NCI-H2081 (cell line): ENCODE data around the gene PXDN.
"Not testable (repeated sequence)": the region's sequence is repeated elsewhere in the genome, so short reads cannot be mapped to it uniquely, and the experiment has no call there.

Source experiments
- DNase-seq, 2 experiments: peaks; one replicate each; lab custom pipeline; 2025; lab: John Stamatoyannopoulos, UW

PXDN gene, protein sequence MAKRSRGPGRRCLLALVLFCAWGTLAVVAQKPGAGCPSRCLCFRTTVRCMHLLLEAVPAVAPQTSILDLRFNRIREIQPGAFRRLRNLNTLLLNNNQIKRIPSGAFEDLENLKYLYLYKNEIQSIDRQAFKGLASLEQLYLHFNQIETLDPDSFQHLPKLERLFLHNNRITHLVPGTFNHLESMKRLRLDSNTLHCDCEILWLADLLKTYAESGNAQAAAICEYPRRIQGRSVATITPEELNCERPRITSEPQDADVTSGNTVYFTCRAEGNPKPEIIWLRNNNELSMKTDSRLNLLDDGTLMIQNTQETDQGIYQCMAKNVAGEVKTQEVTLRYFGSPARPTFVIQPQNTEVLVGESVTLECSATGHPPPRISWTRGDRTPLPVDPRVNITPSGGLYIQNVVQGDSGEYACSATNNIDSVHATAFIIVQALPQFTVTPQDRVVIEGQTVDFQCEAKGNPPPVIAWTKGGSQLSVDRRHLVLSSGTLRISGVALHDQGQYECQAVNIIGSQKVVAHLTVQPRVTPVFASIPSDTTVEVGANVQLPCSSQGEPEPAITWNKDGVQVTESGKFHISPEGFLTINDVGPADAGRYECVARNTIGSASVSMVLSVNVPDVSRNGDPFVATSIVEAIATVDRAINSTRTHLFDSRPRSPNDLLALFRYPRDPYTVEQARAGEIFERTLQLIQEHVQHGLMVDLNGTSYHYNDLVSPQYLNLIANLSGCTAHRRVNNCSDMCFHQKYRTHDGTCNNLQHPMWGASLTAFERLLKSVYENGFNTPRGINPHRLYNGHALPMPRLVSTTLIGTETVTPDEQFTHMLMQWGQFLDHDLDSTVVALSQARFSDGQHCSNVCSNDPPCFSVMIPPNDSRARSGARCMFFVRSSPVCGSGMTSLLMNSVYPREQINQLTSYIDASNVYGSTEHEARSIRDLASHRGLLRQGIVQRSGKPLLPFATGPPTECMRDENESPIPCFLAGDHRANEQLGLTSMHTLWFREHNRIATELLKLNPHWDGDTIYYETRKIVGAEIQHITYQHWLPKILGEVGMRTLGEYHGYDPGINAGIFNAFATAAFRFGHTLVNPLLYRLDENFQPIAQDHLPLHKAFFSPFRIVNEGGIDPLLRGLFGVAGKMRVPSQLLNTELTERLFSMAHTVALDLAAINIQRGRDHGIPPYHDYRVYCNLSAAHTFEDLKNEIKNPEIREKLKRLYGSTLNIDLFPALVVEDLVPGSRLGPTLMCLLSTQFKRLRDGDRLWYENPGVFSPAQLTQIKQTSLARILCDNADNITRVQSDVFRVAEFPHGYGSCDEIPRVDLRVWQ (N-terminal part only)

DNA sequence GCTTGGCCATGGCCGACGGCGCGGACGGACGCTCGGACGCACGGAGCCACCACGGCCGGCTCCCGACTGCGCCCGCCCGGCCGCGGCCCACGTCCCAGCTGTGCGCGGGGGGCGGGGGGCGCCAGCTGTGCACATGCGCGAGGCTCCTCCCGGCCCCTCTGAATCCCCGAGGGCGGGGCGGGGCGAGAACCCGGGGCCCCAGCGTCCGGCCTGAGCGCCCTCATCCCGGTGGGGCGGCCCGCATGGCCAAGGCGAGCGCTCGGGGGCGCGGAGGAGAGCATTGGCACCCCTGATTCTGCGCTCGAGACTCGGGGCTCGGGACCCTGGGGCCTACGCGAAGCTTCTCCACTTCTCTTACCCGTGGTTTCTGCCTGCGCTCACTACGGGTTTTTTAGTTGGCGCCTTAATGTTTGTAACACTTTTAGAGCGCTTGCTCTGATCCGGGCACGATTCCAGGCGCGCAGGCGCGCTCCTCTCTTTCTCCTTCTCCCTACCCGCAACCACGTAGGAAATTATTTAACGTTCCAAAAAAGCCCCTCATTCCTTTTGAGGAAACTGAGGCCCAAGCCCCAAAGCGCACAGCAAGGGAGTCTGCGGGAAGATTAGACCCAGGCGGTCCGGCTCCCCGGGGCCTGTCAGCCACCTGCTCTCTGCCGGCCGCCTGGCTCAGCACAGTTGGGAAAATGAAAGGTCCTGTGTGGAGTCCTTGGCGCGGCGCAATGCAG lies at the start of gene PXDN:
PXDN (minus strand) TSS at position 70 of the 725 bp plus-strand sequence; CDS start at position 10, 60 bp downstream.
- peak; percentile 58 to 67 for DNase-seq

DNA sequence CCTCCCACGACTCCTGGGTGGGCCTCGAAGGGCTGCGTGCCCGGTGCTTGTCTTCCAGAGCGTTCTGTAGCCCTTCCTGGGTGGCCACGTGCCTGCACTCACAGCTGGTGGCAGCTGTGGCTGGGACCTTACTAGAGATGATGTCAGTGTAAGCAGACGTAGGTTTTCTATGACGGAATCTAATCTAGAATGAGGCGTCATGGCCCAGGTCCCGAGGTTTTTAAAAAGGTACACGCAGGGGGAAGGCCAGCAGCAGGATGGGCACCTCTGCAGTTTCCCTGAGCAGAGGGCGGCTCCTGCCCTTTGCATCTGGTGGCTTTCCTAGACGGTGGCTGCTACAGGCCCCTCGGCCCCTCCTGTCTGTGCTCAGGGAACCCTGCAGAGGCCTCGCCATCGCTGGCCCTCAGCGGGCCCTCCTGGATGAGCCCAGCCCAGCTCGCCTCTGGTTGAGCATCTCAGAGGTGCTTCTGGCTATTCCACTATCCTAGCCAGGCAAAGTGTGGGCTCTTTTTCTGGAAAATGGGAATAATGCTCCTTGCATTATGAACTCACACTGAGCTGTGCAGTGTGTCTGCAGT lies 49.6 kb upstream of the PXDN start:
- DNase-seq, result no peak

DNA sequence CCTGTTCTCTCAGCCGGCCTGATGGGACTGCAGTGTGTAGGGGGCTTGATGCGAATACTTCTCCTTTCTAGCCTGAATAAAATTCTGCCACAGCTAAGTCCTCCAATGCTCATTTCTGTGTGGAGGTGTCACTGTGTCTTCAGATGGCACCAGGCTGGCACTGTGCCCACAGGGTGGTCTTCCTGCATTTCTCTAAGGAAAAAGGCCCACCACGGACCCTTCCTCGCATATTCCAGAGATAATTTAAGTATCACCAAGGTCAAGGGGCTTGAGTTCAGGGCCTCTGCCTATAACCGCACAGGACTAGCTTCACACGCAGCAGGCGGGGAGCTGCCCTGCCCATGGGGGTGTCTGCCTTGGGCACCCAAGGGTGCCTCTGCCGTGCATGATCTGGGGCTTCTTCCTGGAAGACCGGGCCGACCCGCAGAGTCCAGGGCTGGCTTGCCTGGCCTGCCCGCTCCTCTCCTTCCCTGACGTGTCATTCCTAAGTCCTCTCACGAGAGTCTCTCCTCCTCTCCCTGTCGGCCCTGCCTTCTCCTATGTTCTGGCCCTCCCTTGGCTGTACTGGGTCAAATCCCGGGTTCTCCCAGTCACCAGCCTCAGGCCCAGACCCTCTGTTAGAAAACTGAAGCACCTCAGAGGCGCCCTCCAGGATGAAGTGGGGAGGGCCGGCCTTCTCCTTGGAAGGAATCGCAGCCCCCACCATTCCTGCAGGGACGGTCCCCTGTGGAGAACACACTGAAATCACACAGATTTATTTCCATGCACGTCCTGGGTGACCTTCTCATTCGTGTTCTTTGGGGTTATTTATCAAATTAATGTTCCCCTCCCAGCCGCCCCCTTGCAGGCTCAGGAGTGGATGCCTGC lies 48.9 kb upstream of the PXDN start:
- no peak for DNase-seq

DNA sequence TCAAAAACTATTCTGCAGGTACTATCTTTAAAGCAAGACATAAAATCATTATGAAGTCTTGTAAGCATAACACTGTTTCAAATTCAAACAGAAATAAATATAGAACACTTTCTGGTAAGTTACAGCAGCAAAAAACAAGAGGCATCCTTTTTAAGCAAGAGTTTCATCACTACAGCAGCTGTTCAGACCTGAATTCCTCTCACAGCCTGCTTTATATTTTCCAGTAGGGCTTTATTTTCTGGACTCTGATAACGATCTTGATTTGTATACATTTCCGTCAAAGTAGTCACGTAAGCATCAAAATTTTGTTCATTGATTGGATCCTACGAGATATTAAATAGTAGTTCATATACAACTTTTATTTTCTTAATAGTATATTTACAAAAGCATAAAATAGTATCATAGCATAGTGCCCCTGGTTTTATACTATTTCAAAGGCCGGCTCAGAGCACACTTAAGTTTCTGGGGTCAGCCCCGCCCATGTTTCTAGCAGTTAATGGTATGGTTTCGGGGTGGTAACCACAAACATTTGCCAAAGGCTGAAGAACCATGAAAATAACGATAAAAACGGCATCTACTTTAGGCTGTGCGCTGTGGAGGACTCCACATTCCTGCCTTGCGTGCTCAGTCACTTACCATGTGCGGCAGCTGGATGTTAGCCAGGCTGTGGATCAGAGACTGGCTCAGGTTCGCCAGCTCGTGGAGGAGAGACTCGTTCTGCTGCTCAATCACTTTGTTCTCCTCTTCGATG lies 47.5 kb upstream of the PXDN start:
- no peak for DNase-seq

DNA sequence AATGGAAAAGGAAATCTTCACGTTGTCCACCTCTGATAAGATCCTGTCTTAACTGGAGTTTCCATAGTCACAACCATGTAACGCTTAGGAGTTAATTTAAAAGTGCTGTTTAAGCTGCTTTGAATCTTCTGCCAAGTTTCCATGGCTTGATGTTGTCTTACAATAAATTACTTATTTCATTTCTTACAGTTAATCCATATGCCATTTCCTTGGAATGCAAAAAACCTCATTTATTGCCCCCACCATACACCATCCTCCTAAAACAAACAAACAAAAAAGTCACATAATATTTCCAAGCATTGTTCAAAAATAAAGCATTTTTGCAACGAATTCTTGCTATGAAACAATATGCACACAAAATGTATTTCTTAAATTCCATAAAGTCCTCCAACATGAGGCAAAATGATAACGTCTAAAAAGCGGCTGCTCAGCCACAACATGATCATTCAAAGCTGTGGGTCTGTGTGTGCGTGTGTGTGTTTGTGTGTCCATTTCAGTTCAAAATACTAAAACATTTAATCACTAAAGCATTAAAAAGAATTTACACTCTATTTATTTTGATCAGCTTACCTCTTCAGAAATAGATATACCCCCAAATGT lies 46.8 kb upstream of the PXDN start:
- no peak for DNase-seq

DNA sequence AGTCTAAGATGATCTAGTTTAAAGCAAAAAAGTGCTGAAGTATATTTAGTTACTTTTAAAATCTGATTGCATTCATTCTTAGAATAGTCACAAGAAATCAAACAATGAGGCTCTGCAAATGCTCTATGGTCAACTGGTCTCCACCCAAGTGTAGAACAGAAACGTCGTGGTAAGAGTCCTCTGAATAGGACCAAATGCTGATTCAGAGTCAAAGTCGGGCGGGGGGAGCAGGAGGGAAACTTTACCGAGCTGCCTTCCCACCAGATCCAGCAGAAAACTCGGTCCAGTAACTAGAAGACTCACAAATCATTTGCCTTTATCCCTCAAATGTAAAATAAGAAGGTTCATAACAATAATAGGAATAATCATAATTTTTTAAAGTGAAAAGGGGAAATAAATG lies 46.2 kb upstream of the PXDN start:
- no peak for DNase-seq

DNA sequence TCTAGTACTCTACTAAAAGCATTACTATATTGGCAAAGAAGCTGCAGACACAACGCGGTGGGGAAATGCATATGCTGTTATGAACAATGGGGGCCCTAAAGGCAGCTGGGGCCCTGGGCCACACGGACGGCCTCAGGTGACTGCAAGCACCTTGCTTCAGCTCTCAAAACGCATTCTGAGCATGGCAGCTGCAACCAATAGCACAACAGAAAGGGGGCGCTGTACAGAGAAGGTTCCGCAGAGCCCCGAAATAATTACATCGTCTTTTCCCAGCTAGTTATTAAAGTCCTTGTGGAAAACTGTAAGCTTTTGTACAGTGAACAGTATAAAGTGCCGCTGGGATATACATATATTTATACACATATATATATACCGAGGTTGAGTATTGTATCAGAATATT lies 45.3 kb upstream of the PXDN start:
- no peak for DNase-seq

DNA sequence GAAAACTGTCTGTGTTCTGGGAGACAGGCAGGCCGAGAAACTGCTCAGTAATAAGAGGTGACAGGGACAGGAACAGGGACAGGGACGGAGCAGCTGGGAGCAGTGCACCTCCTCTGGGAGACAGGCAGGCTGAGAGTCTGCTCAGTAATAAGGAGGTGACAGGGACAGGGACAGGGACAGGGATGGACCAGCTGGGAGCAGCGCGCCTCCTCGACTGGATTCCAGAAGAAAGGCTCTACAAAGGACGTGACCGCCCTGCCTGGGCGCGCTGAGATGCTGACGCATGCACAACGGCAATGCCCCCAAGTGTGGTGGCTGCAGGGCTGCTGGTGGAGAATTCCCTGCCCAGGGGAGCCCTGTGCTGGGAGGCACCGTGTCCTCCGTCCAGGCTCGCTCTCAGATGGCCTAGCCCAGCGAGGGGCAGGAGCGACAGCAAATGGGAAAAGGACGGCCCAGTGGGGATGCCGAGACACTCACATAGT lies 44.2 kb upstream of the PXDN start:
- DNase-seq, result no peak

DNA sequence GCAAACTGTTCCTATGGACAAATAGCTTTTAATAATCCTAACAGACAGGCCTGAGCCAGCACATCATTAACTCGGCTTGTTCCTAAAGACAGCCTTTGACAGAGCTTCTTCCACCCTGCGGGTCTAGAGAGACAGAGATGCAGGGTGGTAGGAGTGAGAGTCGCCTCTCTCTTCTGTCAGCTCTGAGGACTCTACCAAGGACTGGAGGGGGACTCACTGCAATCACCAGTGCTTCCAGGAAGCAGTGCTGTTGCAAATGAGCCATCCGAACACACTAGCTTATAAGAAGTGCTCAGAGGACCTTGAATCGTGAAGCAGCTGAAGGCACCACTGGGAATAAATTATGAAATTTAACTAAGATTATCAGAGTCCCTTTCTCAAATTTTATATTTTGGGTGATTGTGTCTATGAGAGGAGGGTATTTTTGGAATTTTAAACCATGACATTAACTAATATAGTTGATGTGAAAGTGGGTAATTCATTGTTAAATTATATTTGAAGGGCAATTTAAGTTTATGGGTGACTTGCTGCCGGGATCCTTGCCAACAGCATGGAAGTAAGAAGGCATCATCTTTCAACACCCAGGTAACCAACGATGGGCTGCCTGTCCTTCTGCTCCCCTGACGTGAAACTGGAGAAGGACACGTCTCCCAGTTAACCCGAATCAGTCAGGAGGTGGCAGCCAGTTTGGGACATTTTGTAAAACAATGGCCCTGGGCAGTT lies 43.6 kb upstream of the PXDN start:
- peak in 1 of 2 experiments; percentile 50 for DNase-seq

DNA sequence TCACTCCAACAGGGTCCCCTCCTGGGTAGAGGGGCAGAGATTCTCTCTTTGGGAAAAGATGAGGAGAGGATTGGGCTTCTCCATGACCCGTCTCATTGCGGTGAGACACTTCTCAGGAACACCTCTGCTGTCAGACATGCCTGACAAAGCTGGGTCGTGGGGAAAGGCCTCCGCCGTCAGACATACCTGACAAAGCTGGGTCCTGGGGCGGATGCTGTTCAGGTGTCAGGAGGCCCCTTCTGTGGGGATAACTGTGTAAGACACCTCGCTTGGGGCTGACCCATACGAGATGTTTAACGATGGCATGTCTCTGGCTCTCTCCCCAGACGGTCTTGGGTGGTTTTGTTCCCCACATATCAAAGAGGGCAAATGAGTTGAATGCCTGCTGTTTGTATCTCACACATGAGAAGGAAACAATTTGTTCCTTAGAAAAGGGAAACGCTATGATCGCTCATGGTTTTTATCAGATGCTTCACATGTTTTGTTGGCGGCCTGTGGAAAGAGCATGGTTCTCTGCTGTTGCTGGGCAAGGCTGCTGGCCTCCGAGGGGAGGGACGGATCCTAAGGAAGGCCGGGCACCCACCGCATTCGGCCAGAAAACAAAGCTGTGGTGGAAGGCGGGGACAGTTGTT lies 40.8 kb upstream of the PXDN start:
- DNase-seq, result no peak

DNA sequence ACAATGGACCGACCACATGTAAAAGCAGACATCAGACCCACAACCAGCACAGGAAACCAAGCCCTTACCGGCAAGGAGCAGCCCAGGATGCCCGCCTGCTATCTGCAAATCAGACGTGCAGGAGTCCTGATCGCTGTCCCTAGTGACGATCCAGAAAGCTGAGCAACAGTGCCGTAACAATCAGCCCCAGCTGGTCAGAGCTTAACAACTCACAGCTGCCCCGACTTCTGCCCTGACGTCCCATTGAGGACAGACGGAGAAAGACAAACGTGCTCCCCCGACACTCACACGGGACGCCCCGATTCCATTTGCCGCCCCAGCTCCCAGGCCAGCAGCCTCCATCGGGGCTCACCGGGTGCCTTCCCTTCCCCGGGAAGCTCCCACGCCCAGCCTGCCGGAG lies 39.8 kb upstream of the PXDN start:
- no peak for DNase-seq

DNA sequence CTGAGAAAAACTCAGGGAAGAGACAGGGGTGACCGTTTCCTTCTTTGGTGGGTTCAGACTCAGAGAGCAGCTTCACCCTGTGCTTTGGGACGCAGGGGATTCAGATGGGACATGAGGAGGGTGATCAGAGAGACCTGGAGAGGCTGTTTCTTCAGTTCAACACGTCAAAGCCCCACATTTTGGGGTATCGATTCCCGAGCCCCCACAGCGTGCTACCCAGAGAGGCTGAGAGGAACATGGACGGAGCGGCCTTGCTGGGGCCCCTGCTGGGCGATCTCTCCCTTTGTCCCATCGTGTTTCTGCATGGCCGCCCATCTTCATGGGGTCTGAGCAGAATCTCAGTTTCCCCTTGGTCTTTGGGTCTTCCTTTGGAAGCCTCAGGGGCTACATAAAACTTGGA lies 38.2 kb upstream of the PXDN start:
- DNase-seq, result no peak

DNA sequence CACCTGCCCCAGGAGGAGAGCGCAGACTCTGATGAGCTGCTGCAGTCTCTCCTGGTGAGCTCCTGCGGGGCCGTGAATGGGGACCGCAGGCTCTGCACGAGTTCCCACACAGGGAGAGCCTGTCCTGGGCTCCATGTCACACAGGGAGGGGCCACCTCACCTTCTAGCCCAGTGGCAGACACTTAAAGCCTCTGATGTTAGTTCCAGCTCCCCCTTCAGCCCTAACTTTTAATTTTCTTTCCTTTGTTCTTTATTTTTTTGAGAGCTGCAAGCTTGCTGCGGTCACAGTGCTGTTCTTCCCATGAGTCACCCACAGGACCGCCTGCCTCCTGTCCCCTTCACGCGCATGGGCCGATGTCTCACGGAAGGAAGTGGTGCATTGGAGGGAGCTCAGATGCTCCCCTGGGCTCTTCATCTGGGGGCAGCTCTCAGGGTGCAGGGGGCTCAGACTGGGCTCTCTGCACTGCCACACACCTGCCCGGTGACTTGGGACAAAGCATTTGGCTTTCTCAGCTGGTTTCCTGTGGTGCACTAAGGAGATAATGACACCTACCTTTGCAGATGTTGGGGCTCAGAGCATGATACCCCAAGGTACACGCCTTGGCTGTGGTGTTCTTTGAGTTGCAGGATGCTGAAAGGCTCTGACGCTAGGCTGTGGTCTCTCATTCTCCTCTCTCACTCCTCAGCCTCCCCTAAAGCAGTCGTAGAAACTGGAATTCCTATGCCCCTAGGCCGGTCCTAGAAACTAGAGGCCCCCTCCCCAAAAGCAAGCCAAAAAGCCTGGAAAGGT lies 37.2 kb upstream of the PXDN start:
- no peak for DNase-seq

DNA sequence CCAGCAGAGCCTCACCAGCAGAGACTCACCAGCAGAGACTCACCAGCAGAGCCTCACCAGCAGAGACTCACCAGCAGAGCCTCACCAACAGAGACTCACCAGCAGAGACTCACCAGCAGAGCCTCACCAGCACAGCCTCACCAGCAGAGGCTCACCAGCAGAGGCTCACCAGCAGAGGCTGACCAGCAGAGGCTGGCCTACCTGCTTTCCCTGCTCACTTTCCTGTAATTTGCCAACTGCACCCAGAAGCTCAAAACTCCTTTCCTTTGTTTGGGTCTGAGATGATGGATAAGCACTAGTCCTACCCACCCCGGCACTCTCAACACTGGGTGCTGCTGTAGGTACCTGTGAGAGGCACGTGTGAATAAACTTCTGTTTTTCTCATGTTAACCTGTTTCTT lies 36.4 kb upstream of the PXDN start:
- no peak for DNase-seq

DNA sequence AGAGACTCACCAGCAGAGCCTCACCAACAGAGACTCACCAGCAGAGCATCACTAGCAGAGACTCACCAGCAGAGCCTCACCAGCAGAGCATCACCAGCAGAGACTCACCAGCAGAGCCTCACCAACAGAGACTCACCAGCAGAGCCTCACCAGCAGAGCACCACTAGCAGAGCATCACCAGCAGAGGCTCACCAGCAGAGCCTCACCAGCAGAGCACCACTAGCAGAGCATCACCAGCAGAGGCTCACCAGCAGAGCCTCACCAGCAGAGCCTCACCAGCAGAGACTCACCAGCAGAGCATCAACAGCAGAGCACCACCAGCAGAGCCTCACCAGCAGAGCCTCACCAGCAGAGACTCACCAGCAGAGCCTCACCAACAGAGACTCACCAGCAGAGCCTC lies 35.7 kb upstream of the PXDN start:
- DNase-seq, result not testable (repeated sequence)

DNA sequence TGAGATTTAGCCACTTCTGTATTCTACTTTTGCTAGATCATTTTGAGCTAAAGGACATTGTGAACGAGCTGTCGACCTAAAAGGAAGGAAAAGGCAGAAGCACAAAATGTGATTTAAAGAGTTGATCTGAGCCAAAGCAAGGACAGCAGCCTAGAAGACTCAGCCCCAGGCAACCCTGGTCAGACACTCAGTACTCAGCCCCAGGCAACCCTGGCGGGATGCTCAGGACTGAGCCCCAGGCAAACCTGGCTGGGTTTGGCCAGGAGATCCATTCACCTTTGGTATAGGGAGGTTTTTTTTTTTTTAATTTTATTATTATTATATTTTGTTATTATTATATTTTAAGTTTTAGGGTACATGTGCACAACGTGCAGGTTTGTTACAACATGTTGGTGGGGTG lies 34.3 kb upstream of the PXDN start:
- no peak for DNase-seq

DNA sequence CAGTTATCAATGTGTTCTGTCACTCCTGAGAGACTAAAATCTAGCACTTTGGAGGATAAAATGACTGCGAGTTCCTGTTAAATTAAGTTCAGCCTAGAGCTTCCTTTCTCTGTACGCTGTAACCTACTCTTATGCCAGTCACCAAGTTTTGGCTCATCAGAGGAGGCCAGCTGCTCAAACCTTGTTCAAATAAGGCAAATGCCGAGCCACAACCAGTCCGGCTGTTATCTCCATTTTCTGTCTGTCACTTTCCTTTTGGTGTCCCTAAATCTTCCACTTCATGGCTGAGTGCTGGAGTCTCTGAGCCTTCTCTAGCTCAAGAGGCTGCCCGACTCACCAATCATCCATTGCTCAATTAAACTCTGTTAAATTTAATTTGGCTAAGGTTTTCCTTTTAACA lies 33.5 kb upstream of the PXDN start:
- no peak for DNase-seq
